Stimulated activated CD4-positive, alpha-beta T cell treated with anti-CD3 and anti-CD28 coated beads, Interleukin-2, amount 100 ng/mL, for 24 hours (primary cell): ENCODE data around the gene CLSTN2.

Experiments
- DNase-seq, 2 donors: peaks; one replicate each; pipeline ENCODE4 v3.0.0-alpha.2; 2020

The CLSTN2 gene

DNA sequence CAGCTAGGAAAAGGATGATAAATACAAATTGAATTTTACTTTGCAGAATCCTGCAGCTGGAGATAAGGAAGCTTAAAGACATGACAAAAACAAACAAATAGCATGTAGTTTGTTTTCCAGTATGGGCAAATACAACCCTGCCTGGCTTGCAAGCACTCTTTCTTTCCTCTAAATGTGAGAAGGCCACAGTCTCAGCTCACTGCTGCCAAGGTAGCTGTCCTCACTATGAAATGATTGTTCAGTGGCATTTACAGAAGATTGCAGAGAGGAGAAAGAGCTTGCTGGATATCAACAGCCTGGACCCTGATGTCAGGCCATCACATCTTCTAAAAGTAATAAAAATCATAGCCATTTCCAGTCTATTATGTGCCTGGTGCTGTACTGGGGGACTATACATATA is 262.0 kb downstream of the CLSTN2 start:
- DNase-seq, result no peak

DNA sequence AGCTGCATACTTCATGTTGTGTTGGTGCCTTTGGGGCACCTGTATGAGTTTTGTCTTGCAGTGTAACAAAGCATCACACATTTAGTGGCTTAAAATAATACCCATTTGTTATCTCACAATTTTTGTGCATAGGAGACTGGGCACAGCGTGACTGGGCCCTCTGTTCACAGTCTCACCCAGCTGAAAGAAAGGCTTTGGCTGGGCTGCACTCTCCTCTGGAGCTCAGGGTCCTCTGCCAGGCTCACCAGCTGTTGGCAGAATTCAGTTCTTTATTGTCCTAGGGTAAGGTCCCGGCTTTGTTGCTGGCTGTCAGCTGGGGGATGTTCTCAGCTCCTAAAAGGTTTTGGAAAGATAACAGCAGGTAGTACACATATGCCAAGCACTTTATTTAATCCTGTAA is 263.3 kb downstream of the CLSTN2 start:
- no peak for DNase-seq

DNA sequence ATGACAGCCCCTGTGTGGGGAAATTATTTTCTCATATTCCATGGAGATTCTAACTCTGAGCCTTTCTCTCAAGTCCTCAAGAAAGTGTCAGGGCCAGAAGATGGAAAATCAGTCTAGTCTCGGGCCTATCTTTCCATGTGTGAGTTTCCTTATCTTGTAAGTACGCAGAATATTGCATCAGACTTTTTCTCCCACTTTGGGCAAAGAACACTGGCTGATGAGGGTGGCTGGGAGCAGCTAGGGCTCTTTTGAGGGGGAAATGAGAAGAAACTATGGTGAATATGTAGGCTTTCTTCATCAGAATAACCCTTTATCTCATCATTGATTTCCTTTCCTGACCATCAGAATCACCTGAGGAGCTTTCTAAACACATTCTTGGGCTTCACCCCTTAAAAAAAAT is 264.0 kb downstream of the CLSTN2 start:
- no peak for DNase-seq

DNA sequence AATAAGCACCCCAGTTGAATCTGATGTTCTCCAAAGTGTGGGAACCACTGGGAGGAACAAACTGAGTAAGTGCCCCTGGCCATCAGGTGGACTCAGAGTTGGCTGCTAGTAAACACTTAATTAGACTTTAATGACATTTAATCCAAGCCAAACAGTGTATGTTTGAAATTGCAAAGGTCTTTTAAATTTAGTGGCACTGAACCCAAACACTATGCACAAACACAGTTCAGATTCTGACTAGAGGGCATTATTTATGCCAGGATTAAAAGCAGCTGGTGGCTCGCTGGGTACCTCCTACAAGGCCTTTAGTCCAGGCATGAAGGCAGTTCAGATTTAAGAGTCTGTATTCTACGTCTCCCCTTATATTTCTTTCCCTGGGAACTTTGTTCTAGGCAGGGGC is 264.8 kb downstream of the CLSTN2 start:
- no peak for DNase-seq

DNA sequence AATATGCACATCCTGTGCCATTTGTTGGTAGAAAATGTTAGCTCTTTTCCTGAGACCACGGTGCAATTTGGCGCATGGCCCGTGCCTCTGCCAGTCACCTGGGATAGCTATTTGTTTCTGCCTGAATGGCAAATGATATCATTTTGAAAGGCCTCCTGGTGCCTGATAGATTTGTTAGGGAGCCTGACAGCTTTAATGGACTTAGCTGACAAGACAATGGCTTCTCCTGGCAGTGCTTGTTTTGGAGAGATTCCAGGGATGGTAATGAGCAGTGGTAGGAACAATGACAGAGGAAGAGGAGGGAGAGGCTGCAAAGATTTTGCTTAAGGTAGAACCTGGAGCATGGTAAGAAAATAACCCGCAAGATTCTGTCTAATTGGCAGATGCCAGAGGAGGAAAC is 268.5 kb downstream of the CLSTN2 start:
- DNase-seq, result no peak

DNA sequence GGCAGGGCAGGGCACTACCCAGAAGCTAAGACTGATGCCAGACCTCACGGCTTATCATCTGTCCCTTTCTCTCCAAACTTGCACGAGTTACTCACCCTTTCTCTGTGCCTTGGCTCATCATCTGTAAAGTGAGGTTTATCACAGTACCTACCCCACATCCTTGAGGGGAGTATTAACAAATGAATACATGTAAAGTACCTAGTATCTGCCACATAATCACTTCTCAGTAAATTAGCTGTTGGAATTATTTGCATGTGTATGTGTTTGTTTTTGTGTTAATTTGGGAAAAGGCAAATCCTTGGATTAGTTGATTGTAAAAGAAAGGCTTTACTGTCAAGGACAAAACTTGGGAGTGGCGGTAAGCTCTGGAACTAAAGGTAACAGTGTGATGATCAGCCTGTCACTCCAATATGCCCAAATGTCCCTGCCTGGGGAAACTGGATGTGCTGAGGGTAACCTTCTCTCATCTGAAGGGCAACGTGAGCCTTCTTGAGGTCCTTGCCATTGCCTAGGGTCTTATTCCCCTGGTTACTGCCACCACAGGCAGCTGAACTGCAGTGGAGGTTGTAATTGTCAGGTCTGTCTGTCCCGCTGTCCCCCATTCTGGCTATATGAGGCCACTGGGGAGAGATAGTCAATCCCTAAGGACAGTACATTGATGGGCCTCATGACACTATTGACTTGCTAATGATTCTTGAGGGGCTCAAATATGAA is 269.4 kb downstream of the CLSTN2 start:
- no peak for DNase-seq

DNA sequence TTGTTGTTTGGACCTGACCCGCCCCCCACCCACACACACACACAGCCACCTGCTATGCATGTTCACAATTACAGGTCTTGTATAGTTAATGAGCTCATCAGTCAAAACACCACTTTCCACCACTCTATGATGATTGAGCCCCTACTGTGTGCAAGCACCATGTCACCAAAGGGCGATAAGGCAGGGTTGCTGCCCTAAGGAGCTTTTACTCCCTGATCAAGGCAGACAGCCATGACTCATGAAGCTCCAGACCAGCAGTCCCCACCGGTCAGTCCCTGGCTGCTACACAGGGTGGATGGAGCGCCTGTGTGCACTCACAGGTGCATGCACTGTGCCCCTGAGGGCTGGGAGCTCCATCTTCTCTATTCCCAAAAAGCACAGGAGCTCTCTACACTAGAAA is 270.6 kb downstream of the CLSTN2 start:
- no peak for DNase-seq

DNA sequence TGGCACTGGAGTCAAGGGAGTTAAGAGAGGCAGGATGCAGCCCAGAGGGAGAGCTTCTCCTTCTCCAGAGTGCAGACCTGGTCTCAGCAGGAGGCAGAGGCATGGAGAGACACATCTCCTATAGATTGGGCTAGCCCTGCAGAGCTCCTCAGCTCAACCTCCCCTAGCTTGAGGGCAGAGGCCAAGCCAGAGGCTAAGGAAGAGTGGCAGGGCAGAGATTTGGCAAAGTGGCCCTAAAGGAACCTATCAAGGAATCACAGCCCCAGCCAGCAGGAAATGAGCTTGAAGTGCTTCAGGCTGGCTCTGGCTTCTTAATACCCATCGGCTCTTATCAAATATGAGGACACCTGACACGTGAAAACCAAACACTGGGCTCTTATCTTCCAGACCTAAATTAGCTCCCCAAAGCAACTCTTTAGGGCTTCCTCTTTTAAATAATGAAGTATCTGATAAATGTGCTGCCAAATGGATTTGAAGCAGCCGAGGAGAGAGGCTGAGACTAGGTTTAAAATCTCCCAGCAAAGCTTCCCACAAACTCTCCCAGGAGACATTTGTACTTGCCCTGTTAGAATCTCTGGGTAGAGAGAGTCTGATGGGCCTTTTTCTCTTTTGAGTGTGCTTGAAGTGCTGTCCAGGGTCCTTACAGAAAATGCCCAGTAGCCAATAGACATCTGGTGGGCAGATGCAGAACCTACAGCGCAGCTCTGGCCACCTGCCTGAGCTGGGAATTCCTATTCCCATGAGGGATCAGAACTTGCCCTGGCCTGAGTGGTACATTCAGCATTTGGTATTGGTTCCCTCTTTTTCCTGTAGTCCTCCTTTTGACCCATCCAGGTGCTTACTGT is 271.4 kb downstream of the CLSTN2 start:
- no peak for DNase-seq

DNA sequence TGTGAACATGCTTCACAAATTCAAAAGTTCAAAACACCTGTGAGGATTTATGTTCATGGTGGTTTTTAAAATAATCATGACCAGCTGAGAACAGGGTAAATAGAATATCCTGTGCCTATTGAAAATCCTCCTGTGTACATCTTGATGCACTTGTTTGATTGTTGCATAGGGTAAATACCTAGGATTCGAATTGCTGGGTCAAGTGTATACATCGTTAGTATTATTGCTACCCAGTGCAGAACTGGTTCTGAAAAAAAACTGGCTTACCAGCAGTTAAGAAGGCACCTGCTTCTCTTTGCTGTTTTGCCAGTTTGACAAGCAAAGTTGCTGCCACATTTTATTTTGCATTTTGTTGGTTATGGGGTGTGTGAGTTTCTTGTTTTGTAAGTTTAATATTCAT is 272.6 kb downstream of the CLSTN2 start:
- no peak for DNase-seq

DNA sequence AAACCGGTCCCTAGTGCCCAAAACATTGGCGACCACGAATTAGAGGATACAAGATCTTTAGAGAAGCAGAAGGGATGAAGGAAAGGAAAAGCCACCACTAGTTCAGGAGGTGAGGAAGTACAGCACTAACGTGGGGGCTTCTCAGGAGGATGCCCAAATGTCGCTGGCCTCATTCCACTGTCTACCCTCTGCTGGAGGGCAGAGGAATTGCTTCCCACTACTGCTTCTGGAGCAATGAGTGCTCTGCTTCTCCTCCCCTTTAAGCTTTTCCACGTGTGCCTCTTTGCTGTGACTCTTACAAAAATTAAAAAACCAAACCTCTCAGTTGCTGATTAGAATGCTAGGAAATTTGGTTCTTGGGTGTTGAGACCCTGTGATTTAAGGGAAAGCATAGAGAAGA is 281.3 kb downstream of the CLSTN2 start:
- no peak for DNase-seq

DNA sequence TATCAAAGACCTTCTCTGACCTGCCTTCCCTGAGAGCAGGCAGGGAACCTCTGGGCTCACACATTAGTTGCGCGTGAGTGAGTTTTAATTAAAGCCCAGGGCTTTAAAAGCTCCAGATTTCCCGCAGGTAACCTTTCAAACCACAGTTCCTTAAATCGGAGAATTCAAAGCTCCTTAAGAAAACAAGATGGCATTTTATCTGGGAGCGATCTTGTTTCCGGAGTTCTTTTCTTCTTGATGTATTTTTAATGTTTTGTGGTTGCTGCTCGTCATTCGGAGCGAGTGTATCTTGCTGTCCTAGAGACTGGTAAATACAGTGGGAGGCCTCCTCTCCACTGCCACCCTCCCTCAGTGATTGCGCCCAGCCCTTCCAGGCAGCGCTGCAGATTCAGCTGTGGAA is 284.3 kb downstream of the CLSTN2 start:
- no peak for DNase-seq

DNA sequence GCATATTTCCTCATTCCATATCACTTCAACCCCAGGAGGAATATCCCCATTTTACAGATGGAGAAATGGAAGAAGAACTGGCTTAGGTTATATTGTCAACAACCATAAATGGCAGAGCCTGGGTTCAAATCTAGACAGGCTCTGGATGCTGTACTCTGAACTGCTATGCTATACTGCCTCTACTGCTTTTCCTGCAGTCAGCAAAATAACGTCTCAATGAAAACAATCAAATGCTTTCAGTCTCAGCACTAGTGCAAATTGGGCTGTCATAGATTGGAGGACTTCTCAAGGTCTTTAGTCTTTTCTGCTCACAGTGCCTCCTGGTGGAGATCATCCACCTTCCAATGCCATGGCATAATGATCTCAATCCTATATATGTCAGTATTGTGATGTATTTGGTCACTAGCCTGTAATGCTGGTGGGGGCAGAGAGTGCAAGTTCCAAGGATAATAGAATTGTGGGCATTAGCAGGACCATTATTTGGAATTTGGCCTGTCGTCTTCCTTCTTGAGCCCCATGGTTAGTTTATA is 285.0 kb downstream of the CLSTN2 start:
- DNase-seq, result no peak

DNA sequence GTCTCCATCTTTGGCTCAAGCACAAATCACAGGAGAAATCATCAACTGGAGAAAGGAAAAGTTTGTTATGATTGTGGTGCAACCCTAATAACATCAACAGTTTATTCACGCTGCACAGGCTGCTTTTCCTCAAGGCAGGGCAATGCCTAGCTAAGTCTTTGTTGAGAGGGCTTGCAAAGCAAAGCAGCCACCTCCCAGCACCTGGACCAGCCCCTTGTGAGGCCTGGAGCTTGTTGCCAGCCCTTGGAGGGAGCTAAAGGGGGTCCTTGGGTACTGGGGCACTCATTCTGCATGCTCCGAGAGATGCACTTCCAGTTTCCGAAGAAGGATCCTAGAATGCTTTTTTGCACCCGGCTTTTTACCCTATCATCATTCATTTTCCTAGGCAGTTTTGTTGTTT is 288.2 kb downstream of the CLSTN2 start:
- DNase-seq, result no peak

DNA sequence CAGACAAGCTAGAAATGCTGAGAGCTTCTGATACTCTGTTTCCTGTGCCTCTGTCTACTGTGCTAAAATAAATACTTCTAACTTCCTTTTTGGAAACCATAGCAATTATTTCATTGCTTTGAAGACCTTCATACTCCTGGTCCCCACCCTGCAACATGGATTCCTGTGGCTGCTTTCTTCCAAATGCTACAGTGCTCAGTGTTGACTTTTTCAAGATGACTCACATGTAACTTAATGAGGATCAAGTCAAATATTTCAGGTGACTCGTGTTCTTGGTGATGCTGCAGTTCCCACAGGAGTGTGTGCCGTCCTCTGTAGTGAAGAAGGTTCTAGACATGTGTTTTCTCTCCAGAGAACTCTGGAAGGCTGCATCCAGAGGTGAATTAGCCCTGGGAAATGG is 288.6 kb downstream of the CLSTN2 start:
- DNase-seq, result no peak

DNA sequence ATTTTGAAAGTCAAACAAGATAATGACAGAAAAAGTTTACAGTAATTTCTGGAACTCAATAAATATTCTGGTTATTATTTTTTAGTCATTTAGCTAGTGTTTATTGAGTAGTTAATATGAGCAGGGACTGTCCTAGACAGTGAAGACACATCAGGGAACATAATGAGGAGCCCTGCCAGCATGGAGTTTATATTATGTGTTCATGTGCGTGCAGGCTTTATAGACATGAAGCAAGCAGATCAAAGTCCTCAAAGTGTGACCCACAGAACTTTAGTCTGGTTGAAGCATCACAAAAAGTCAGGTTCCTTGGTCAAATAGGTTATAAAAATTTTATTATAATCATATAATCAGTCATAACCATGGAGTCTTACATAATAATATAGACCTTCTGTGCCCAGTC is 289.3 kb downstream of the CLSTN2 start:
- no peak for DNase-seq

DNA sequence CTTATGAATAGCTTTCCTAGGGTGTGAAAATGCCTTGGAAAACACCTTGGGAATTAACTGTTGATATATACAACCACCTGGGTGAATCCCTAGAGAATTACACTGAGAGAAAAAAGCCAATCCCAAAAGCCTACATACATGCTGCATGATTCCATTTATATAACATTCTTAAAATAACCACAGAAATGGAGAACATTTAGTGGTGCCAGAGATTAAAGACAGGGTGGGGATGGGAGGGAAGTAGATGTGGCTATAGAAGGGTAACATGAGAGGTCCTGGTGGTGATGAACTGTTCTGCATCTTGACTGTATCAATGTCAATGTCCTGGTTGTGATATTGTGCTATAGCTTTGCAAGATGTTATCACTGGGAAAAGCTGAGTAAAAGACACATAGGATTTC is 291.0 kb downstream of the CLSTN2 start:
- no peak for DNase-seq

DNA sequence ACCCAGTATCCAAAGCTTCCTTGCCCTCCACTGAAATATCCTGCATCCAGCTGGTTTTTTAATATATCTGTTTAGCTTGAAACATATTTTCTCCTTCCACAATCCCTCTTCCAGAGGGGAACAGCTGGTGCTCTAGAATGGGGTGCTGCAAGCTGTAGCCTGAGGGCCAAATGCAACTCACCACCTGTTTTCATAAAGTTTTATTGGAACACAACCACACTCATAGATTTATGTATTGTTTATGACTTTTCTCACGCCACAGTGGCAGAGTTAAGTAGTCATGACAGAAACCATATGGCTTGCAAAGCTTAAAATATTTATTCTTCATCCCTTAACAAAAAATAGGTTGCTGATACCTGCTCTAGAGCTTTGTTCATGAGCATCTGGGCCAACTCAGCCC is 298.7 kb downstream of the CLSTN2 start:
- no peak for DNase-seq

DNA sequence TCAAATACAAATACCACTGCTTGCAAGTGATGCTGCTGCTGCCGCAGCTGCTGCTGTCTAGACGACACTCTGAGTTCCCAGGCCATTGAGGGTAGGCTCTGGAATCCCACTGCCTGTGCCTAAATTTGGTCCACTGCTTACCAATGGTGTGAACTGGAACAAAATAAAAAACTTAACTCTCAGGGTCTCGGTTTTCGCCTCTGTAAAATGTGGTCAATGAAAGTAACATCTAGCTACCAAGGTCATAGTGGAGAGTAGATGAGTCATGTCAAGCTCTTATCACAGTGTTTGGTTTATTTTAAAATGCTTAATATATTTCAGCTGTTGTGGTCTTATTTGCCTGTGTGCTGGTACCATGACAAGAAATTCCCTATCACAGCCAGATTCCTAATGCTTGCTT is 299.3 kb downstream of the CLSTN2 start:
- DNase-seq, result no peak

DNA sequence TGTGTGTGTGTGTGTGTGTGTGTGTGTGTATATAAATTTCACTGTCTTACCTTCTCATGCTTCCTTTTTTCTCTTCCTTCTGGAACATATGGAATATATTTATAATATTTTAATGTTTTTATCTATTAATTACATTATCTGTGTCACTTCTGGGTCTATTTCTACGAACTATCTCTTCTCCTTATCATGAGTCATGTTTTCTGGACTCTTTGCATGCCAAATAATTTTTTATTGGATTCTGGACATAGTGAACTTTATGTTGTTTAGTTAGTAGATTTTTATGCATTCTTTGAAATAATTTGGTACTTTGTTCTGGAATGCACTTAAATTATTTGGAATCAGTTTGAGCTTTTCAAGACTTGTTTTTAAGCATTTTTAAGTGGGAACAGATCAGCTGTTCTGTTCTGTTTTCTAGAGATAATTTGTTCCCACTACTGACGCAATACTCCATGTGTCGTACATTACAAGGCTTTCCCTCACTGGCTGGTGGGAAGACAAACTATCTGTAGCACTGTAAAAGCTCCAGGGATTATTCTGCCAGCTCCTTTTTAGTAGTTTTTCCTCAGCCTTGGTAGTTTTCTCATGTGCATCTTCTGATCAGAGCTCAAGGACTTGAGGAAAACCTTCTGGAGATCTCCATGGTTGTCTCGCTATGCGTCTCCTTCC is 302.0 kb downstream of the CLSTN2 start:
- no peak for DNase-seq

DNA sequence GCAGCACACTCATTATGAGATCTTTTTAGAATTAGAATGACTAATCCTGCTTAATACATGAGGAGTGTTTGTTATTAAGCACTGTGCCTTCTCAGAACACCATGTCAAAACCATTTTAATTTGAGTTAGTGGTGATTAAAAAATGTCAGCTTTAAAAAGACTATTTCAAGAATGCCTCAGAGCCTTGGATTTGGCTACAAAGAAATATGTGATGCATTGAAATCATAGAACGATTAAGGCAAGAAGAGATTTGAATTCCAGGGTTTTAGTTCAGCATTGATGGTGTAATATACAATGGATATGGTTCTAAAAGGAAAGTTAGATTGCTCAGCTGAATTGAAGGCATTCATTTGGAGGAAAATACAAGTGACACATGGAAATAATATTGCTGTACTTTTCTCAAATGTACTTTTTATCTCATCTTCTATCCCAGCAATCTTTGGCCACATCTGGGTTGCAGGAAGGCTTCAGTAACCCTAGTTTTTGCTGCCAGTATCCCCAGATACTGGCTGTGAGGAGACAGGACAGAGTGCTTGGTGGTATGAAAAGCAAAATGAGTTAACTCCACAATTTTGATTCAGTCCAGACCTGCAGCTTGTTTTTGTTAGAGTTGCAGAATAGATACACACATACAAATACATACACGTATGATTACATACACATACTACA is 303.8 kb downstream of the CLSTN2 start:
- DNase-seq, result no peak

DNA sequence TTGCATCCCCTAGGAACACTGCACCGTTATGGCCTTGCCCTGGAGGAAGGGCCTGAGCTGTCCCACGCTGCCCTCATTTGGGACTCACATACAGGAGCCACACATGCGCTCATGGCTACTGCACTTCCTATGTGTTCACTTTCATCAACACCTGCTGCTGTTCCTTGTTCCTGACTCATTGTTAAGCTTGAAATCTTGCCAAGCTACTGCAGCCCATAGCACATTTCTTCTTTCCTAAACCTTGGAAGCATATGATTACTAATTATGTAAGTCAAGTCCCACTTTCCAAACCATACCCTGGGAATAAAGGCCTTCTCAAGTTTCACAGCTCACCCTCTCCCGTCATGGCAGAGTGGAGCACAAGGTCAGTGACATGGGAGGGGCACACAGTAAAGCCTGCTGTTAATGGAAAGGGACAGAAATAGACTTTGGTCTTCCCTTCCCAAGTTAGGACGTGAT is 307.9 kb downstream of the CLSTN2 start:
- DNase-seq, result no peak

DNA sequence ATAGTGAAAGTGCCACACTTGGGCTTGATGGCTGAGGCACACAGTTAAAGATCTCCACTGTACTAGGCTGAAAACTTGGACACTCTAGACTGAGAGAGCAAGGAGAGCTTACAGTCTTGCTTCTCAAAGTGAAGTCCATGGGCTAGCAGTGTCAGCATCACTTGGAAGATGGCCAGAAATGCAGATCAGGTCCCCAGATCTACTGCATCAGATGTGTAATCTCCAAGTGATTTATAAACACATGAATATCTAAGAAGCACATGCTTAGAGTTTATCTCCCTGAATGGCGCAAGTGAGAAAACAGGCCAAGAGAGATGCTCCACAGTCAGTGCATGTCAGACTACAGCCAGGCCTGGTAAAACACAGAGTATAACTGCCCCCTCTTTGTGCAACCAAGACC is 308.6 kb downstream of the CLSTN2 start:
- DNase-seq, result no peak

DNA sequence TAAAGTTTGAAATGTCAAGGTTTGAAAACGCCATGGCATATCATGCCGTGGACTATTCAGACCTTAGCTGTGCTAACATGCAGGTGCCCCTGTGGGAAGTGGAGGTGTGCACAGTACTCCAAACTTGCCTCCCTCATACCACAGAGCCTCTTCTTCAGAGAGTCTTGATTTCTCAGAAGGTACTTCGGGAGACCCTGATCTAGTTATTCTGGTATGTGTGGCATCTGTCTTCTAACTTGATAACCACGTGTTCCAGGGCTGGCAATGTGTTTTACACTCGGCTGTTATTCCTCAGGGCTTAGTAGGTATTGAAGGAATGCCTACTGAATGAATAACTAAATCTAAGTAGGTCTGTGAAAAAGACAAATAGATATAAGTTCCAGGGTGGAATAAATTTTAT is 309.9 kb downstream of the CLSTN2 start:
- no peak for DNase-seq
